Lower leg skin (tissue), 3 donors: ENCODE data around the gene RPL29.

Experiments
- POLR2A ChIP-seq, 2 donors: fragments of 450-650 bp; IDR thresholded peaks; one replicate each; pipeline ENCODE4 v1.6.1; 2016 to 2017; ENCODE audit warnings: antibody characterized with exemption in 2 of 2, mild to moderate bottlenecking in 1 of 2, moderate library complexity in 1 of 2
- TF ChIP-seq, protein P1 (sequence below), 3 donors: fragments of 450-650 bp; IDR thresholded peaks; one replicate each; pipeline ENCODE4 v1.5.1; 2016; ENCODE audit warnings: antibody characterized with exemption in 3 of 3, mild to moderate bottlenecking in 3 of 3, moderate library complexity in 2 of 3

DNA sequence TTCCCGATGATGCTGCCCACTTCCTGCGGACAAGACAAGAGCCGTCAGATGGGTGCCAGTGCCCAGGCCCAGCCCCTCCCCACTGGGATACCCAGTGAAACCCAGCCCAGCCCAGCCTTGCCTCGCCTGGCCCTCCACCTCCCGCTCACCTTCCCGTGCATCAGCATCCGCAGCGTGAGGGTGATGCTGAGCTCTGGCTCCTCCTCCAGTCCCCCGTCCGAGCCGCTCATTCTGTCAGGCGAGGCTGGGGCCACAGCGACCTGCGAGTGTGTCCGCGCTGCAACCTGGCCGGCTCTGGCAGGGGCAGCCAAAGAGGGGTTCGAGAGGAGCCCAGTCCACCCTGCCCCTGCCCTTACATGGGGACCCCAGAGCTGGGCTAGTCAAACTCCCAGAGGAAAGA, 34.7 kb downstream of the RPL29 start:
- TF ChIP-seq, protein P1, sequence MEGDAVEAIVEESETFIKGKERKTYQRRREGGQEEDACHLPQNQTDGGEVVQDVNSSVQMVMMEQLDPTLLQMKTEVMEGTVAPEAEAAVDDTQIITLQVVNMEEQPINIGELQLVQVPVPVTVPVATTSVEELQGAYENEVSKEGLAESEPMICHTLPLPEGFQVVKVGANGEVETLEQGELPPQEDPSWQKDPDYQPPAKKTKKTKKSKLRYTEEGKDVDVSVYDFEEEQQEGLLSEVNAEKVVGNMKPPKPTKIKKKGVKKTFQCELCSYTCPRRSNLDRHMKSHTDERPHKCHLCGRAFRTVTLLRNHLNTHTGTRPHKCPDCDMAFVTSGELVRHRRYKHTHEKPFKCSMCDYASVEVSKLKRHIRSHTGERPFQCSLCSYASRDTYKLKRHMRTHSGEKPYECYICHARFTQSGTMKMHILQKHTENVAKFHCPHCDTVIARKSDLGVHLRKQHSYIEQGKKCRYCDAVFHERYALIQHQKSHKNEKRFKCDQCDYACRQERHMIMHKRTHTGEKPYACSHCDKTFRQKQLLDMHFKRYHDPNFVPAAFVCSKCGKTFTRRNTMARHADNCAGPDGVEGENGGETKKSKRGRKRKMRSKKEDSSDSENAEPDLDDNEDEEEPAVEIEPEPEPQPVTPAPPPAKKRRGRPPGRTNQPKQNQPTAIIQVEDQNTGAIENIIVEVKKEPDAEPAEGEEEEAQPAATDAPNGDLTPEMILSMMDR (IDR thresholded peaks at IDR 0.05) = no peak
- TF ChIP-seq POLR2A (IDR thresholded peaks at IDR 0.05) = no peak
